H9 (cell line): ENCODE results near the gene S100P. TPM values are rescaled to one million over a fixed set of nuclear protein-coding genes. Genes with fewer than 3 reads are reported as not detected.

Source experiments
- DNase-seq: peaks from one replicate; pipeline ENCODE4 v3.0.0-alpha.2; 2017
- H2AFZ ChIP-seq: one replicate; pipeline ENCODE4 v1.6.1; 2013; ENCODE audit warnings: mild to moderate bottlenecking, low read length, control low read depth, moderate library complexity
- H2AK5ac ChIP-seq: 2 replicates; pipeline ENCODE4 v1.6.1; 2013; ENCODE audit warnings: low read length, control low read depth, mixed read lengths; ENCODE audit not compliant: insufficient read length
- H2BK120ac ChIP-seq: one replicate; pipeline ENCODE4 v1.6.1; 2013; ENCODE audit warnings: low read depth, mild to moderate bottlenecking, low read length, control low read depth, inconsistent platforms; ENCODE audit not compliant: poor library complexity, severe bottlenecking
- H2BK12ac ChIP-seq: 2 replicates; pipeline ENCODE4 v1.6.1; 2013; ENCODE audit warnings: low read length, control low read depth, mixed read lengths, low read depth; ENCODE audit not compliant: insufficient read length
- H2BK15ac ChIP-seq: 2 replicates; pipeline ENCODE4 v1.6.1; 2013; ENCODE audit warnings: low read depth, low read length, control low read depth
- H2BK20ac ChIP-seq: one replicate; pipeline ENCODE4 v1.6.1; 2013; ENCODE audit warnings: low read depth, mild to moderate bottlenecking, low read length, control low read depth, inconsistent platforms; ENCODE audit not compliant: poor library complexity, severe bottlenecking
- H2BK5ac ChIP-seq: 2 replicates; pipeline ENCODE4 v1.6.1; 2013; ENCODE audit warnings: low read length, control low read depth, mixed read lengths; ENCODE audit not compliant: insufficient read length
- H3K14ac ChIP-seq: 2 replicates; pipeline ENCODE4 v1.6.1; 2013; ENCODE audit warnings: low read length, control low read depth; ENCODE audit not compliant: insufficient read depth
- H3K18ac ChIP-seq: 2 replicates; pipeline ENCODE4 v1.6.1; 2013; ENCODE audit warnings: low read depth, mild to moderate bottlenecking, mixed read lengths, low read length, control low read depth; ENCODE audit not compliant: insufficient read length
- H3K23ac ChIP-seq: 2 replicates; pipeline ENCODE4 v1.6.1; 2013; ENCODE audit warnings: low read length, control low read depth, mixed read lengths, low read depth; ENCODE audit not compliant: insufficient read length
- H3K23me2 ChIP-seq: 2 replicates; pipeline ENCODE4 v1.6.1; 2013; ENCODE audit warnings: low read depth, mild to moderate bottlenecking, mixed read lengths, low read length, control low read depth; ENCODE audit not compliant: insufficient read length, poor library complexity, severe bottlenecking
- H3K27ac ChIP-seq: 2 replicates; pipeline ENCODE4 v1.5.1; 2013; ENCODE audit warnings: low read length, control low read depth, mixed read lengths, low read depth; ENCODE audit not compliant: insufficient read length
- H3K27me3 ChIP-seq: 2 replicates; pipeline ENCODE4 v1.6.1; 2013; ENCODE audit warnings: low read length, control low read depth, inconsistent platforms; ENCODE audit not compliant: insufficient read depth
- H3K4ac ChIP-seq: 2 replicates; pipeline ENCODE4 v1.6.1; 2013; ENCODE audit warnings: low read depth, mild to moderate bottlenecking, control low read depth, inconsistent platforms, low read length, moderate library complexity
- H3K4me1 ChIP-seq: 2 replicates; pipeline ENCODE4 v1.6.1; 2013; ENCODE audit warnings: low read length, control low read depth, inconsistent platforms; ENCODE audit not compliant: insufficient read depth
- H3K4me2 ChIP-seq: 2 replicates; pipeline ENCODE4 v1.6.1; 2013; ENCODE audit warnings: low read length, control low read depth, mixed read lengths; ENCODE audit not compliant: insufficient read length, insufficient read depth
- H3K56ac ChIP-seq: 2 replicates; pipeline ENCODE4 v1.6.1; 2013; ENCODE audit warnings: low read depth, mild to moderate bottlenecking, mixed read lengths, low read length, control low read depth; ENCODE audit not compliant: insufficient read length
- H3K79me1 ChIP-seq: 2 replicates; pipeline ENCODE4 v1.6.1; 2013; ENCODE audit warnings: low read depth, mild to moderate bottlenecking, moderate library complexity, low read length, control low read depth, inconsistent platforms; ENCODE audit not compliant: insufficient read depth, poor library complexity, severe bottlenecking
- H3K79me2 ChIP-seq: 2 replicates; pipeline ENCODE4 v1.6.1; 2013; ENCODE audit warnings: low read length, control low read depth, inconsistent platforms; ENCODE audit not compliant: insufficient read depth
- H3K9ac ChIP-seq: 2 replicates; pipeline ENCODE4 v1.6.1; 2013; ENCODE audit warnings: low read length, control low read depth, mixed read lengths; ENCODE audit not compliant: insufficient read length; ENCODE audit errors: extremely low read depth
- H3K9me3 ChIP-seq: one replicate; pipeline ENCODE4 v1.6.1; 2013; ENCODE audit warnings: low read depth, low read length, inconsistent platforms; ENCODE audit not compliant: control insufficient read depth
- H3T11ph ChIP-seq: one replicate; pipeline ENCODE4 v1.6.1; 2013; ENCODE audit warnings: mild to moderate bottlenecking, low read length, control low read depth, inconsistent platforms
- H4K20me1 ChIP-seq: one replicate; pipeline ENCODE4 v1.6.1; 2013; ENCODE audit not compliant: control insufficient read depth, insufficient read length, insufficient read depth
- H4K5ac ChIP-seq: 2 replicates; pipeline ENCODE4 v1.6.1; 2013; ENCODE audit warnings: low read depth, mild to moderate bottlenecking, mixed read lengths, low read length, control low read depth; ENCODE audit not compliant: insufficient read length
- H4K8ac ChIP-seq: replicated peaks from 2 replicates; pipeline ENCODE4 v1.6.1; 2013; ENCODE audit warnings: low read length, control low read depth, mixed read lengths, low read depth; ENCODE audit not compliant: insufficient read length
- H4K91ac ChIP-seq: 2 replicates; pipeline ENCODE4 v1.6.1; 2013; ENCODE audit warnings: low read depth, mild to moderate bottlenecking, moderate library complexity, mixed read lengths, low read length, control low read depth; ENCODE audit not compliant: insufficient read length
- H3K27ac Mint-ChIP-seq, 3 experiments: 2 replicates in 2 of 3; 3 replicates in 1 of 3; pipeline ENCODE4 v1.8.0; 2020 to 2021; ENCODE audit warnings: mixed read lengths in 3 of 3, mild to moderate bottlenecking in 1 of 3, moderate library complexity in 1 of 3
- H3K27me3 Mint-ChIP-seq: 2 replicates; pipeline ENCODE4 v1.8.0; 2021; ENCODE audit warnings: low read depth, mild to moderate bottlenecking, moderate library complexity, mixed read lengths
- H3K36me3 Mint-ChIP-seq, 3 experiments: 2 replicates in 2 of 3; 3 replicates in 1 of 3; pipeline ENCODE4 v1.8.0; 2020 to 2021; ENCODE audit warnings: low read depth in 3 of 3, mixed read lengths in 3 of 3; ENCODE audit not compliant: insufficient read depth in 1 of 3
- H3K4me1 Mint-ChIP-seq, 2 experiments: 2 replicates each; pipeline ENCODE4 v1.8.0; 2020; ENCODE audit warnings: mixed read lengths in 2 of 2
- H3K4me3 Mint-ChIP-seq, 2 experiments: 2 replicates in 1 of 2; 3 replicates in 1 of 2; pipeline ENCODE4 v1.8.0; 2020 to 2021; ENCODE audit warnings: mild to moderate bottlenecking in 2 of 2, mixed read lengths in 2 of 2, moderate library complexity in 1 of 2
- H3K9me3 Mint-ChIP-seq, 2 experiments: 2 replicates in 1 of 2; 3 replicates in 1 of 2; pipeline ENCODE4 v1.8.0; 2020; ENCODE audit warnings: mild to moderate bottlenecking in 2 of 2, mixed read lengths in 2 of 2, moderate library complexity in 1 of 2
- CTCF ChIP-seq: fragments of 200-600 bp; sonication (generic); conservative IDR thresholded peaks from 3 replicates; pipeline ENCODE4 v1.8.0; 2021; ENCODE audit warnings: antibody characterized with exemption, mild to moderate bottlenecking
- WGBS: extraction: QIAGEN DNeasy Blood & Tissue Kit; methylation state at CpG from one replicate; pipeline ENCODE4 v1.1.7; 2013; ENCODE audit warnings: missing lambda C conversion rate, low lambda C conversion rate, mixed read lengths; ENCODE audit not compliant: insufficient read length; ENCODE audit errors: extremely low coverage; 5-methylcytosine and 5-hydroxymethylcytosine counted together
- total RNA-seq: library from RNA; stranded (reverse); gene quantifications from 2 replicates; pipeline ENCODE4 v1.2.1, GENCODE V29; 2021

S100P gene
- total RNA-seq, 1 experiment from 2014 or later, result not detected

GRCh38 chr4:6647169-6647568 is 46.5 kb upstream of the S100P start:
- Histone ChIP-seq H3K4me2 (no peak overlapping the region), H3K23ac (no peak overlapping the region), H3T11ph (no peak overlapping the region), H3K56ac (no peak overlapping the region), H3K79me1 (no peaks in the 10 kb centered on the region), H2BK5ac (no peak overlapping the region), H2AFZ (no peak overlapping the region), H3K9me3 (no peaks in the 10 kb centered on the region), H3K18ac (no peak overlapping the region), H2BK120ac (no peak overlapping the region), H3K23me2 (no peaks in the 10 kb centered on the region), H3K79me2 (no peaks in the 10 kb centered on the region), H2BK12ac (no peak overlapping the region), H3K9ac (no peak overlapping the region), H3K27ac (no peak overlapping the region), H3K27me3 (no peaks in the 10 kb centered on the region), H3K14ac (no peak overlapping the region), H3K4ac (no peak overlapping the region), H2BK15ac (no peak overlapping the region), H4K20me1 (no peaks in the 10 kb centered on the region), H2AK5ac (no peak overlapping the region), H4K8ac (no peak overlapping the region), H4K5ac (no peak overlapping the region), H2BK20ac (no peak overlapping the region), H4K91ac (no peak overlapping the region), H3K4me1 (no peaks in the 10 kb centered on the region)
- no peak overlapping the region for H3K27ac Mint-ChIP-seq
- no peak for TF ChIP-seq CTCF
- no CpG with 5 or more reads among the region's 5 CpGs for WGBS
- H3K4me1 Mint-ChIP-seq, result peaks cover 10% of the 10 kb centered on the region in 2 experiments
- DNase-seq, result no peak
- peaks cover 4% of the 10 kb centered on the region; the same call in 1 of the 2 replicates for H3K27me3 Mint-ChIP-seq
- no peaks in the 10 kb centered on the region for H3K9me3 Mint-ChIP-seq
- H3K4me3 Mint-ChIP-seq, result peak overlapping the region in 1 of 2 experiments; percentile 15; a peak in 1 of 5 replicates
- peaks cover 5 to 9% (median 8%) of the 10 kb centered on the region in 3 experiments; a peak in 6 of 7 replicates for H3K36me3 Mint-ChIP-seq
